A549 (cell line): Measurements from ENCODE around the gene FADS6.

ENCODE experiments used
- BHLHE40 ChIP-seq: IDR thresholded peaks from 2 replicates; pipeline ENCODE4 v1.6.1; 2012; ENCODE audit warnings: low read depth, low read length, inconsistent platforms
- MAZ ChIP-seq: fragments of 150-350 bp; IDR thresholded peaks from 2 replicates; pipeline ENCODE4 v1.6.1; 2014; ENCODE audit warnings: antibody characterized with exemption, low read depth, low read length, borderline replicate concordance
- TF ChIP-seq, protein P1 (sequence below): fragments of >200 bp; sonication (Bioruptor Twin); formaldehyde crosslinking; IDR thresholded peaks from 3 replicates; pipeline ENCODE4 v1.5.1; 2016
- TF ChIP-seq, protein P2 (sequence below): fragments of 250-450 bp; sonication (Bioruptor Pico); IDR thresholded peaks from 2 replicates; pipeline ENCODE4 v1.5.0; 2020; ENCODE audit warnings: low read depth, mild to moderate bottlenecking, moderate library complexity

DNA sequence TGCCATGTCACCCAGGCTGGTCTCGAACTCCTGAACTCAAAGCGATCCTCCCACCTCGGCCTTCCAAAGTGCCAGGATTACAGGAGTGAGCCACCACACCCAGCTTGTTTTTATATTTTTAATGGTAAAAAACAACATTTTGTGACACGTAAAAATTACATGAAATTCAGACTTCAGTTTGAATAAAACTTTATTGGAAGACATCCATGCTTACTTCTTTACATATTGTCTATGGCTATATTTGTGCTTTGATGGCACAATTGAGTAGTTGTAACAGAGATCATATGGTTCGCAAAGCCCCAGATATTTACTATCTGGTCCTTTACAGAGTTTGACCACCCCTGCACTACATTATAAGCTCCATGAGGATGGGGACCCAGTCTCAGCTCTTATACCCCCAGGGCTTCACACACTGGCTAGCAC, 18.8 kb downstream of the FADS6 start:
- TF ChIP-seq, protein P1, sequence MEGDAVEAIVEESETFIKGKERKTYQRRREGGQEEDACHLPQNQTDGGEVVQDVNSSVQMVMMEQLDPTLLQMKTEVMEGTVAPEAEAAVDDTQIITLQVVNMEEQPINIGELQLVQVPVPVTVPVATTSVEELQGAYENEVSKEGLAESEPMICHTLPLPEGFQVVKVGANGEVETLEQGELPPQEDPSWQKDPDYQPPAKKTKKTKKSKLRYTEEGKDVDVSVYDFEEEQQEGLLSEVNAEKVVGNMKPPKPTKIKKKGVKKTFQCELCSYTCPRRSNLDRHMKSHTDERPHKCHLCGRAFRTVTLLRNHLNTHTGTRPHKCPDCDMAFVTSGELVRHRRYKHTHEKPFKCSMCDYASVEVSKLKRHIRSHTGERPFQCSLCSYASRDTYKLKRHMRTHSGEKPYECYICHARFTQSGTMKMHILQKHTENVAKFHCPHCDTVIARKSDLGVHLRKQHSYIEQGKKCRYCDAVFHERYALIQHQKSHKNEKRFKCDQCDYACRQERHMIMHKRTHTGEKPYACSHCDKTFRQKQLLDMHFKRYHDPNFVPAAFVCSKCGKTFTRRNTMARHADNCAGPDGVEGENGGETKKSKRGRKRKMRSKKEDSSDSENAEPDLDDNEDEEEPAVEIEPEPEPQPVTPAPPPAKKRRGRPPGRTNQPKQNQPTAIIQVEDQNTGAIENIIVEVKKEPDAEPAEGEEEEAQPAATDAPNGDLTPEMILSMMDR = no peak
- no peak for TF ChIP-seq BHLHE40
- no peak for TF ChIP-seq MAZ
- TF ChIP-seq, protein P2, sequence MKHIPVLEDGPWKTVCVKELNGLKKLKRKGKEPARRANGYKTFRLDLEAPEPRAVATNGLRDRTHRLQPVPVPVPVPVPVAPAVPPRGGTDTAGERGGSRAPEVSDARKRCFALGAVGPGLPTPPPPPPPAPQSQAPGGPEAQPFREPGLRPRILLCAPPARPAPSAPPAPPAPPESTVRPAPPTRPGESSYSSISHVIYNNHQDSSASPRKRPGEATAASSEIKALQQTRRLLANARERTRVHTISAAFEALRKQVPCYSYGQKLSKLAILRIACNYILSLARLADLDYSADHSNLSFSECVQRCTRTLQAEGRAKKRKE (CRISPR knock-in tag) = no peak
